Activated T-cell treated with anti-CD3 and anti-CD28 coated beads for 1 hour (primary cell): ENCODE measurements around the gene NPM1.

ENCODE experiments used
- DNase-seq: peaks from one replicate; pipeline ENCODE4 v3.0.0-alpha.2; 2020; ENCODE audit warnings: low read depth

The NPM1 gene

GRCh38 chr5:171450423-171451331 is 63.0 kb downstream of the NPM1 start:
- DNase-seq, result no peak

- no peak for DNase-seq
Measured at GRCh38 chr5:171451421-171451820, 63.8 kb downstream of the NPM1 start.

- no peak for DNase-seq
Measured at GRCh38 chr5:171453056-171453725, 65.5 kb downstream of the NPM1 start.

GRCh38 chr5:171453988-171454387 is 66.3 kb downstream of the NPM1 start:
- DNase-seq, result no peak

GRCh38 chr5:171454549-171454948 is 66.9 kb downstream of the NPM1 start:
- DNase-seq, result no peak

GRCh38 chr5:171455522-171455921 is 67.9 kb downstream of the NPM1 start:
- DNase-seq, result no peak

- DNase-seq, result no peak
Measured at GRCh38 chr5:171457208-171457981, 69.7 kb downstream of the NPM1 start.

- DNase-seq, result no peak
Measured at GRCh38 chr5:171459839-171460238, 72.2 kb downstream of the NPM1 start.
